CD14-positive monocyte (primary cell): Measurements from ENCODE around the gene TMEM178B. TPM values are rescaled to one million over a fixed set of nuclear protein-coding genes. Genes with fewer than 3 reads are reported as not detected.

Experiments used
- DNase-seq, 3 donors: peaks; one replicate each; pipeline ENCODE4 v3.0.0-alpha.2; 2011 to 2022
- H2AFZ ChIP-seq: 2 replicates; pipeline ENCODE4 v1.6.0; 2012; ENCODE audit warnings: mild to moderate bottlenecking, low read depth, low read length, inconsistent platforms; ENCODE audit not compliant: insufficient read depth, poor library complexity, severe bottlenecking
- H3K27ac ChIP-seq, 2 donors: 1 replicate in 1 of 2; 2 replicates in 1 of 2; pipeline ENCODE4 v1.5.1; 2012 to 2013; ENCODE audit warnings: low read length in 2 of 2, control low read depth in 1 of 2, inconsistent platforms in 1 of 2, low read depth in 1 of 2, mild to moderate bottlenecking in 1 of 2
- H3K27me3 ChIP-seq, 2 donors: one replicate each; pipeline versions ENCODE4 v1.6.0 to v1.6.1; 2011 to 2013; ENCODE audit warnings: low read length in 2 of 2; ENCODE audit not compliant: control insufficient read depth in 2 of 2, insufficient read depth in 2 of 2
- H3K36me3 ChIP-seq, 2 donors: replicated peaks in 1 of 2; 1 replicate in 1 of 2; 2 replicates in 1 of 2; pipeline versions ENCODE4 v1.5.1 to v1.6.1; 2012 to 2013; ENCODE audit warnings: low read length in 2 of 2, control low read depth in 1 of 2, inconsistent platforms in 1 of 2, mild to moderate bottlenecking in 1 of 2; ENCODE audit not compliant: insufficient read depth in 2 of 2, control insufficient read depth in 1 of 2
- H3K4me1 ChIP-seq, 2 donors: 1 replicate in 1 of 2; 2 replicates in 1 of 2; pipeline versions ENCODE4 v1.5.1 to v1.6.1; 2012 to 2013; ENCODE audit warnings: low read length in 2 of 2, control low read depth in 1 of 2, inconsistent platforms in 1 of 2, mild to moderate bottlenecking in 1 of 2, moderate library complexity in 1 of 2; ENCODE audit not compliant: insufficient read depth in 2 of 2, control insufficient read depth in 1 of 2
- H3K4me2 ChIP-seq: replicated peaks from 2 replicates; pipeline ENCODE3; 2012; ENCODE audit warnings: low read length, moderate library complexity, mild to moderate bottlenecking; ENCODE audit not compliant: poor library complexity, severe bottlenecking; ENCODE audit errors: extremely low read depth
- H3K4me3 ChIP-seq, 3 experiments: fragments of 200-600 bp in 1 of 3; sonication (generic) in 1 of 3; replicated peaks in 1 of 3; 1 replicate in 2 of 3; 2 replicates in 1 of 3; pipeline ENCODE4 v1.5.1; 2011 to 2013; ENCODE audit warnings: low read length in 3 of 3, mild to moderate bottlenecking in 3 of 3, control low read depth in 2 of 3, low read depth in 2 of 3, inconsistent platforms in 1 of 3, moderate library complexity in 1 of 3
- H3K79me2 ChIP-seq: 2 replicates; pipeline ENCODE4 v1.6.0; 2012; ENCODE audit warnings: mild to moderate bottlenecking, control low read depth, inconsistent platforms, low read length, moderate library complexity; ENCODE audit not compliant: insufficient read depth
- H3K9ac ChIP-seq: 2 replicates; pipeline ENCODE4 v1.6.0; 2017; ENCODE audit warnings: low read length, mild to moderate bottlenecking; ENCODE audit not compliant: insufficient read depth, poor library complexity, severe bottlenecking
- H3K9me3 ChIP-seq, 2 donors: replicated peaks in 1 of 2; 1 replicate in 1 of 2; 2 replicates in 1 of 2; pipeline versions ENCODE4 v1.5.1 to v1.6.1; 2012 to 2013; ENCODE audit warnings: low read length in 2 of 2, control low read depth in 1 of 2; ENCODE audit not compliant: control insufficient read depth in 1 of 2, insufficient read depth in 1 of 2
- H4K20me1 ChIP-seq: 2 replicates; pipeline ENCODE4 v1.6.0; 2012; ENCODE audit warnings: mild to moderate bottlenecking, low read length, control low read depth, moderate library complexity; ENCODE audit not compliant: insufficient read depth
- H3K27ac Mint-ChIP-seq, 7 donors: one replicate each; pipeline ENCODE4 v1.8.0; 2020; ENCODE audit warnings: mild to moderate bottlenecking in 7 of 7, mixed read lengths in 7 of 7, moderate library complexity in 6 of 7, inconsistent platforms in 2 of 7
- H3K27me3 Mint-ChIP-seq, 3 donors: one replicate each; pipeline ENCODE4 v1.8.0; 2021 to 2022; ENCODE audit warnings: low read depth in 3 of 3, mild to moderate bottlenecking in 3 of 3, mixed read lengths in 3 of 3, moderate library complexity in 3 of 3, inconsistent platforms in 1 of 3
- H3K36me3 Mint-ChIP-seq, 2 donors: one replicate each; pipeline ENCODE4 v1.8.0; 2020; ENCODE audit warnings: mixed read lengths in 2 of 2, inconsistent platforms in 1 of 2, mild to moderate bottlenecking in 1 of 2
- H3K4me1 Mint-ChIP-seq: one replicate; pipeline ENCODE4 v1.8.0; 2020; ENCODE audit warnings: mild to moderate bottlenecking, mixed read lengths
- H3K4me3 Mint-ChIP-seq, 2 donors: one replicate each; pipeline ENCODE4 v1.8.0; 2020; ENCODE audit warnings: mild to moderate bottlenecking in 2 of 2, mixed read lengths in 2 of 2, moderate library complexity in 1 of 2
- H3K9me3 Mint-ChIP-seq, 7 donors: one replicate each; pipeline ENCODE4 v1.8.0; 2020 to 2022; ENCODE audit warnings: mixed read lengths in 7 of 7, mild to moderate bottlenecking in 6 of 7, moderate library complexity in 6 of 7, inconsistent platforms in 2 of 7
- CTCF ChIP-seq: fragments of 200-600 bp; IDR thresholded peaks from one replicate; pipeline ENCODE4 v1.8.0; 2022; ENCODE audit warnings: antibody characterized with exemption, mild to moderate bottlenecking
- WGBS: methylation state at CpG from one replicate; pipeline ENCODE4 v1.1.5; 2013; ENCODE audit warnings: missing lambda C conversion rate; ENCODE audit not compliant: insufficient coverage; 5-methylcytosine and 5-hydroxymethylcytosine counted together
- intact Hi-C, 2 donors: fragments of 100-400 bp; cut with micrococcal nuclease; formaldehyde crosslinking; loops; one replicate each; pipeline versions ENCODE4 v1.15.0 to v1.15.1; 2023
- polyA plus RNA-seq, 3 donors: library from polyadenylated mRNA; depleted of rRNA in 1 of 3; unstranded in 2 of 3; stranded (reverse) in 1 of 3; fragments of 300-500 nt in 2 of 3; fragments of >200 nt in 1 of 3; fragmentation: Illumina TruSeq in 2 of 3; gene quantifications; 1 replicate in 2 of 3; 2 replicates in 1 of 3; pipeline ENCODE4 v1.2.3, GENCODE V29; 2012 to 2021

Gene TMEM178B
- polyA plus RNA-seq, 3 donors, result not detected

DNA sequence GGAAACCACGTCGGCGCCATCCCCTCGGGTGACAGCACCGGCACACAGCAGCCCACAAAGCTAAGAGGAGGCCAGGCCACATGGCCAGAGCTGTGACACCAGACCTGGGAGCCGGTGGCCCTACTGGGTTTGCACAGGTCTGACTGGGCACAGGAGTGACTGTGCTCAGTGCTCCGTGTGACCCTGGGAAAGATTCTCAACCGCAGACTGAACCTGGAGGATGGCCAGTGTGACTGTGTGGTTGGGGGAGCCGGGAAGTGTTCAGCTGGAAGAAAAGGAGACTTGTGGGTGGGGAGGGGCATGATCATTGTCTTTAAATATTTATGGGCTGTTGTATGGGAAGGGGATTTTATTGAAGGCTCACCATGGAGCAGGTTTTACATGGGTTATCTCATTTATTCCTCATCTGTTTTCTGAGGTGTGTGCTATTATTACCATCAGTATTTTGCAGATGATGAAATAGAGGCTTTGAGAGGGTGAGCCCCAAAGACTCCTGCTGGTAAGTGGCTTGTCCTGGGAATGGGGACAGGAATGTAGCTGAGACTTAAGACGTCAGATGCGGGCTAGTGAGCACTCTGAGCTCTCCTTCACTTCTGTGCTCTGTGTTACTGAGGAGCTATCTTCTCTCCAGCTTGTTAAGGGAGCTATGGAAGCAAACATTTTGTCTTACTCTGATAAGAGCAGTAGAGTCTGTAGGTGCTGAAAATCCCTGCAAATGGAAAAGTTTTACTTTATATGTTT is 127.5 kb downstream of the TMEM178B start:
- H3K9me3 Mint-ChIP-seq, result peaks cover 2 to 10% (median 4%) of the 10 kb centered on the region in 7 donors
- no peak overlapping the region for H3K27ac ChIP-seq
- no peak for DNase-seq
- H3K27me3 ChIP-seq, result no peaks in the 10 kb centered on the region
- H3K4me2 ChIP-seq, result no peak overlapping the region
- peaks cover 1 to 24% (median 5%) of the 10 kb centered on the region in 3 donors for H3K27me3 Mint-ChIP-seq
- H3K4me3 Mint-ChIP-seq, result no peak overlapping the region
- no peaks in the 10 kb centered on the region for H3K4me1 ChIP-seq
- WGBS, result 86% methylated on average over 10 of the region's 11 CpGs
- H3K36me3 ChIP-seq, result no peaks in the 10 kb centered on the region
- H3K4me3 ChIP-seq, result no peak overlapping the region
- H3K4me1 Mint-ChIP-seq, result peaks cover 6% of the 10 kb centered on the region
- intact Hi-C loops, result no loop called here
- no peaks in the 10 kb centered on the region for H3K36me3 Mint-ChIP-seq
- no peak overlapping the region for H3K27ac Mint-ChIP-seq
- TF ChIP-seq CTCF, result no peak
- no peaks in the 10 kb centered on the region for H3K9me3 ChIP-seq
- no peak overlapping the region for H3K9ac ChIP-seq
- no peaks in the 10 kb centered on the region for H3K79me2 ChIP-seq
- no peak overlapping the region for H2AFZ ChIP-seq
- no peaks in the 10 kb centered on the region for H4K20me1 ChIP-seq

DNA sequence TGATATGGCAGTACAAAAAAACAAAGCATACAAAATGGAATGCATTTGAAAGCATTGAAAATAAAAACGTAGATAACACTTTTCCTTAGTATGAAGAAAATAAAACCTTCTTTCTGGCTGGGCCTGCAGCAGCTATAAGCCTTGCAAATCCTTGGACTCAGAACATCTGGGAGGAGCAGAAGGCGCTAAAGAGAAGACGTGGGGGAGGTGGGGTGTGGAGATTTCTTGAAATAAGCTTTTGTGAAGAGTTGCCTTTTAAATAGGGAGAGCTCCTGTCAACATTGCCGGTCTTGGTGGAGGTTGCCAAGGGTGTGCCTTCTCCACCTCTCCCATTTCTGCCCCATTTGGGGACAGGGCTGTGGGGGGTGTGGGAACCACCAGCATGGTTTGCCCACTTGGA is 128.7 kb downstream of the TMEM178B start:
- Histone ChIP-seq H3K9ac (no peak overlapping the region), H3K4me2 (no peak overlapping the region), H3K36me3 (no peaks in the 10 kb centered on the region), H3K27ac (no peak overlapping the region), H2AFZ (no peak overlapping the region), H3K4me3 (no peak overlapping the region), H3K79me2 (no peaks in the 10 kb centered on the region), H3K27me3 (no peaks in the 10 kb centered on the region), H3K4me1 (no peaks in the 10 kb centered on the region), H3K9me3 (no peaks in the 10 kb centered on the region), H4K20me1 (no peaks in the 10 kb centered on the region)
- peaks cover 0 to 3% (median 0%) of the 10 kb centered on the region in 7 donors for H3K9me3 Mint-ChIP-seq
- no CpG with 5 or more reads among the region's 4 CpGs for WGBS
- H3K27ac Mint-ChIP-seq, result no peak overlapping the region
- peaks cover under 1% of the 10 kb centered on the region for H3K4me1 Mint-ChIP-seq
- H3K4me3 Mint-ChIP-seq, result no peak overlapping the region
- no peak for TF ChIP-seq CTCF
- no peaks in the 10 kb centered on the region for H3K36me3 Mint-ChIP-seq
- intact Hi-C loops, result no loop called here
- no peak for DNase-seq
- peaks cover 1 to 24% (median 5%) of the 10 kb centered on the region in 3 donors for H3K27me3 Mint-ChIP-seq
